Activated CD8-positive, alpha-beta T cell treated with anti-CD3 and anti-CD28 coated beads for 36 hours (primary cell): ENCODE data around the gene KCTD5. TPM values are rescaled to one million over a fixed set of nuclear protein-coding genes. Genes with fewer than 3 reads are reported as not detected.

ENCODE experiments used
- ATAC-seq: fragments of 200-7000 bp; cut with Tn5 transposase; one replicate; pipeline ENCODE4 v1.10.0; 2021; ENCODE audit warnings: mild to moderate bottlenecking, moderate library complexity
- CTCF ChIA-PET: fragments of 350-600 bp; sonication (Branson Sonifier 250); formaldehyde crosslinking; loops from one replicate; lab custom pipeline; 2021; ENCODE audit warnings: antibody characterized with exemption; lab: Charles Lee
- POLR2A ChIA-PET: fragments of 350-600 bp; sonication (Branson Sonifier 250); formaldehyde crosslinking; loops from one replicate; lab custom pipeline; 2021; ENCODE audit warnings: antibody characterized with exemption; lab: Charles Lee
- DNase-seq: peaks from one replicate; pipeline ENCODE4 v3.0.0-alpha.2; 2020
- H3K27ac Mint-ChIP-seq: one replicate; pipeline ENCODE4 v1.8.0; 2021; ENCODE audit warnings: mild to moderate bottlenecking, mixed read lengths
- H3K27me3 Mint-ChIP-seq: one replicate; pipeline ENCODE4 v1.8.0; 2021; ENCODE audit warnings: mixed read lengths
- H3K36me3 Mint-ChIP-seq: one replicate; pipeline ENCODE4 v1.8.0; 2021; ENCODE audit warnings: low read depth, mixed read lengths
- H3K4me1 Mint-ChIP-seq: one replicate; pipeline ENCODE4 v1.8.0; 2021; ENCODE audit warnings: low read depth, mixed read lengths
- H3K4me3 Mint-ChIP-seq: one replicate; pipeline ENCODE4 v1.8.0; 2021; ENCODE audit warnings: mild to moderate bottlenecking, moderate library complexity, mixed read lengths
- H3K9me3 Mint-ChIP-seq: one replicate; pipeline ENCODE4 v1.8.0; 2021; ENCODE audit warnings: mixed read lengths
- CTCF ChIP-seq: fragments of 200-600 bp; IDR thresholded peaks from one replicate; pipeline ENCODE4 v1.8.0; 2022; ENCODE audit warnings: antibody characterized with exemption, mild to moderate bottlenecking
- intact Hi-C: fragments of 100-400 bp; cut with micrococcal nuclease; formaldehyde crosslinking; loops from one replicate; pipeline ENCODE4 v1.10.0; 2022
- total RNA-seq, 2 experiments: library from RNA; stranded (reverse); gene quantifications; one replicate each; pipeline ENCODE4 v1.2.3, GENCODE V29; 2021

The KCTD5 gene
- total RNA-seq, 2 experiments from 2014 or later: 26.0 to 27.3 TPM

DNA sequence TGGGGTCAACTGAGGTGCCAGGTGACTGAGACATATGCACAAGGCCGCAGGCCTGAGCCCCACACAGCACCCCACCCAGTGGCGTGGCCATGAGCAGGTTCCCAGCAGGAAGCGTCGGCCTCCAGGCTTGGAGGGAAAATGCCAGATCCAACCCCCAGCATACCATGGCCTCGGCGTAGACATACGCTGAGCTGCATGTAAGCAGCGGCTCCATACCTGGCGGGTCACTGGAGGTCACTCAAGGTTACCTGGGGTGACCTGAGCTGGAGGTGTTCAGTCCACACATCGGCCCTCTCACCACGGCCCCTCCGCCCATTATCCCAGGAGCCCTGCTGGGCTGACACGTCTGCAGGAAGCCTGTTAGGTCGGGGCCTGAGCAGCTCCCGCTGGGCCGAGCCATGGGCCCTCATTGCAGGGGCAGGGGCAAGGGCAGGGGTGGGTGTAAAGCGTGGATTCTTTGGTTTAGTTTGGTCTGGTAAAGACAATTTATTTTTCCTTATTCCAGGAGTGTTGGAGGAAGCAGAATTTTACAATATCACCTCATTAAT, 15.2 kb downstream of the KCTD5 start:
- Mint-ChIP-seq H3K4me3 (no peak overlapping the region), H3K9me3 (no peaks in the 10 kb centered on the region), H3K27ac (no peak overlapping the region), H3K36me3 (peaks cover 13% of the 10 kb centered on the region), H3K4me1 (peaks cover 1% of the 10 kb centered on the region), H3K27me3 (no peaks in the 10 kb centered on the region)
- ATAC-seq (no peak), DNase-seq (no peak)
- CTCF ChIA-PET: no interaction called here
- no peak for TF ChIP-seq CTCF
- POLR2A ChIA-PET: interaction anchor here (1.0 to 1.2 kb wide), 2 partner anchors 10 to 19 kb away, joined by 3 read pairs; no protein-coding TSS in a partner anchor
- intact Hi-C loops: no loop called here

GRCh38 chr16:2698103-2698870, 16.0 kb downstream of the KCTD5 start:
- DNase-seq (no peak), ATAC-seq (no peak)
- CTCF ChIA-PET: no interaction called here
- no peak for TF ChIP-seq CTCF
- intact Hi-C loops: no loop called here
- Mint-ChIP-seq H3K36me3 (peaks cover 13% of the 10 kb centered on the region), H3K27me3 (no peaks in the 10 kb centered on the region), H3K4me3 (no peak overlapping the region), H3K4me1 (peaks cover 1% of the 10 kb centered on the region), H3K27ac (no peak overlapping the region), H3K9me3 (no peaks in the 10 kb centered on the region)
- POLR2A ChIA-PET: interaction anchor here (1.0 to 1.2 kb wide), 2 partner anchors 11 to 18 kb away, joined by 3 read pairs; no protein-coding TSS in a partner anchor

- Mint-ChIP-seq H3K9me3 (no peaks in the 10 kb centered on the region), H3K36me3 (peaks cover 13% of the 10 kb centered on the region), H3K4me3 (no peak overlapping the region), H3K27me3 (no peaks in the 10 kb centered on the region), H3K27ac (no peak overlapping the region), H3K4me1 (no peaks in the 10 kb centered on the region)
- no peak for TF ChIP-seq CTCF
- POLR2A ChIA-PET: no interaction called here
- CTCF ChIA-PET: no interaction called here
- intact Hi-C loops: no loop called here
- ATAC-seq (no peak), DNase-seq (no peak)
Observed at GRCh38 chr16:2698965-2699750, 16.8 kb downstream of the KCTD5 start.

DNA sequence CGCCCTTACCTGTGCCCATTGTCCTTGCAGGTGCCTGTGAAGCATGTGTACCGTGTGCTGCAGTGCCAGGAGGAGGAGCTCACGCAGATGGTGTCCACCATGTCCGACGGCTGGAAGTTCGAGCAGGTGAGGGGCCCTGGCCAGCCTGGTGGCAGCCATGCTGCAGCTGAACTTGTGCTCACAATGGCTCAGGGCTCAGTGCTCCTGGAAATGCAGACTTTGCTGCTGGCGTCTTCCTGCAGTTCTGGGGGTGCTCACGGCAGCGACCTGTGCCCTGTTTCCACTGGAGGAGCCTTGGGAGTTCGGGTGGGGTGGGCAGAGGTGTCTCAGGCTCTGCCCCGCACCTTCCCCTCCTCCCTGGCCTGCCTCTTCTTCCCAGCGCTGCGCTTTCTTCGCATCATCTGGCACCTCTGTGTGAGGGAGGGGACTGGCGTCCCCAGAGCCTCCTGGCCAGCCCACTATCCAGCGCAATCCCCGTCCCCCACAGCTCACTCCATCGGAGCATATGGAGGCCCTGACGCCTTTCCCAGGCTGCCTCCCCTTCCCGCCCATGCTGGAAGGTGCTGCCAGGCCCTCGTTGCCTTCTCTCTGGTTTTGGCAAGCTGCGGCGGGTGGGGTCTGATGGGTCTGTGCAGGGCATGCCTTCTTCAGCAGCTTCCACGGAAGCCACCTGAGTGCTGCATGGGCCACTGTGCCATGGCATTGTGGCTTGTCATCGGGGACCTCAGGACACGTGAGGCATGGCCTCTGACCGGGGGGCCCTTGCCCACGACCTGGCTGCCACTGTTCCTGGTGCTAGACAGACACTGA, 17.7 kb downstream of the KCTD5 start:
- H3K4me1 Mint-ChIP-seq: no peaks in the 10 kb centered on the region
- no peaks in the 10 kb centered on the region for H3K27me3 Mint-ChIP-seq
- intact Hi-C loops: no loop called here
- H3K36me3 Mint-ChIP-seq: peaks cover 13% of the 10 kb centered on the region
- no peak for TF ChIP-seq CTCF
- POLR2A ChIA-PET: no interaction called here
- CTCF ChIA-PET: no interaction called here
- no peaks in the 10 kb centered on the region for H3K9me3 Mint-ChIP-seq
- no peak overlapping the region for H3K4me3 Mint-ChIP-seq
- DNase-seq: no peak
- ATAC-seq: no peak
- no peak overlapping the region for H3K27ac Mint-ChIP-seq
